ENCODE results near the gene TRIM2. TPM values are rescaled to one million over a fixed set of nuclear protein-coding genes. Genes with fewer than 3 reads are reported as not detected.

TRIM2 gene
- total RNA-seq, 6 donors from 2014 or later: 17.6 to 45.1 (median 30.2) TPM

- no peaks in the 10 kb centered on the region for H3K4me1 ChIP-seq
- H3K36me3 ChIP-seq: no peaks in the 10 kb centered on the region
- H3K27me3 ChIP-seq: no peaks in the 10 kb centered on the region
- ATAC-seq (ENCODE audit: low FRiP score in 2 of 2) (no peak), DNase-seq (no peak)
- H3K4me3 ChIP-seq: no peak overlapping the region
- H3K27ac ChIP-seq: no peak overlapping the region
- peaks cover 0 to 7% (median 0%) of the 10 kb centered on the region in 4 donors for H3K9me3 ChIP-seq
- TF ChIP-seq EP300 (IDR thresholded peaks at IDR 0.05) (no peak), POLR2A (IDR thresholded peaks at IDR 0.05) (no peak), POLR2AphosphoS5 (IDR thresholded peaks at IDR 0.05) (no peak)
- TF ChIP-seq, protein P1, sequence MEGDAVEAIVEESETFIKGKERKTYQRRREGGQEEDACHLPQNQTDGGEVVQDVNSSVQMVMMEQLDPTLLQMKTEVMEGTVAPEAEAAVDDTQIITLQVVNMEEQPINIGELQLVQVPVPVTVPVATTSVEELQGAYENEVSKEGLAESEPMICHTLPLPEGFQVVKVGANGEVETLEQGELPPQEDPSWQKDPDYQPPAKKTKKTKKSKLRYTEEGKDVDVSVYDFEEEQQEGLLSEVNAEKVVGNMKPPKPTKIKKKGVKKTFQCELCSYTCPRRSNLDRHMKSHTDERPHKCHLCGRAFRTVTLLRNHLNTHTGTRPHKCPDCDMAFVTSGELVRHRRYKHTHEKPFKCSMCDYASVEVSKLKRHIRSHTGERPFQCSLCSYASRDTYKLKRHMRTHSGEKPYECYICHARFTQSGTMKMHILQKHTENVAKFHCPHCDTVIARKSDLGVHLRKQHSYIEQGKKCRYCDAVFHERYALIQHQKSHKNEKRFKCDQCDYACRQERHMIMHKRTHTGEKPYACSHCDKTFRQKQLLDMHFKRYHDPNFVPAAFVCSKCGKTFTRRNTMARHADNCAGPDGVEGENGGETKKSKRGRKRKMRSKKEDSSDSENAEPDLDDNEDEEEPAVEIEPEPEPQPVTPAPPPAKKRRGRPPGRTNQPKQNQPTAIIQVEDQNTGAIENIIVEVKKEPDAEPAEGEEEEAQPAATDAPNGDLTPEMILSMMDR (IDR thresholded peaks at IDR 0.05): no peak
- WGBS, 2 donors: 45 to 49% methylated on average over 3 of the region's 3 CpGs
Measured at GRCh38 chr4:153260132-153260531, 55.9 kb downstream of the TRIM2 start.

- no peak for ATAC-seq (ENCODE audit: low FRiP score in 2 of 2)
- H3K36me3 ChIP-seq: no peaks in the 10 kb centered on the region
- H3K4me1 ChIP-seq: no peaks in the 10 kb centered on the region
- no peak overlapping the region for H3K27ac ChIP-seq
- TF ChIP-seq POLR2A (IDR thresholded peaks at IDR 0.05): no peak
- no peak for TF ChIP-seq POLR2AphosphoS5 (IDR thresholded peaks at IDR 0.05)
- TF ChIP-seq EP300 (IDR thresholded peaks at IDR 0.05): no peak
- TF ChIP-seq, protein P1 (IDR thresholded peaks at IDR 0.05): no peak
- peaks cover 0 to 7% (median 0%) of the 10 kb centered on the region in 4 donors for H3K9me3 ChIP-seq
- no peaks in the 10 kb centered on the region for H3K27me3 ChIP-seq
- no peak overlapping the region for H3K4me3 ChIP-seq
- 56 to 79% methylated on average over 3 of the region's 3 CpGs for WGBS, 2 donors
- no peak for DNase-seq
Measured at GRCh38 chr4:153260553-153261300, 56.5 kb downstream of the TRIM2 start.

DNA sequence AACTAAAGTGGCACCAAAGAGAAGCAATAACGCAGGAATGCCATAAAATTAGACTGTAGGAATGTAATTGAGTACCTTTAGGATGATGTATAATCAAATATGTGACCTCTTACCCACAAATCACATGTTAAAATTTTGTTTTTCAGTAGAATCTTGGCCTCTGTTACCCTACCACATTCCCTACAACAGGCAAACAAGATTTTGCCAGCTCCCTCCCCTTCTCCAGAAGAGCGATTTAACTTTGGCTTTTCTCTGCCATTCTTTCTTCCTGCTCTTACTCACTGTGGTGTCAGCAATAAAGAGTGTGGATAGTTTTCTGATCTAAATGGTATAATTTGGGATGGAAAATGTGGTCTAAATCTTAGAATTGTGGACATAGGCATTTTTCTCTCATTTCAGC is 57.2 kb downstream of the TRIM2 start:
- ATAC-seq (ENCODE audit: low FRiP score in 2 of 2): no peak
- TF ChIP-seq, protein P1 (IDR thresholded peaks at IDR 0.05): no peak
- TF ChIP-seq POLR2A (IDR thresholded peaks at IDR 0.05) (no peak), EP300 (IDR thresholded peaks at IDR 0.05) (no peak), POLR2AphosphoS5 (IDR thresholded peaks at IDR 0.05) (no peak)
- Histone ChIP-seq H3K9me3 (peaks cover 0 to 7% (median 0%) of the 10 kb centered on the region in 4 donors), H3K27me3 (no peaks in the 10 kb centered on the region), H3K4me1 (no peaks in the 10 kb centered on the region), H3K4me3 (no peak overlapping the region), H3K27ac (no peak overlapping the region), H3K36me3 (no peaks in the 10 kb centered on the region)
- no peak for DNase-seq
- 83 to 89% methylated on average over 2 of the region's 2 CpGs for WGBS, 2 donors

DNA sequence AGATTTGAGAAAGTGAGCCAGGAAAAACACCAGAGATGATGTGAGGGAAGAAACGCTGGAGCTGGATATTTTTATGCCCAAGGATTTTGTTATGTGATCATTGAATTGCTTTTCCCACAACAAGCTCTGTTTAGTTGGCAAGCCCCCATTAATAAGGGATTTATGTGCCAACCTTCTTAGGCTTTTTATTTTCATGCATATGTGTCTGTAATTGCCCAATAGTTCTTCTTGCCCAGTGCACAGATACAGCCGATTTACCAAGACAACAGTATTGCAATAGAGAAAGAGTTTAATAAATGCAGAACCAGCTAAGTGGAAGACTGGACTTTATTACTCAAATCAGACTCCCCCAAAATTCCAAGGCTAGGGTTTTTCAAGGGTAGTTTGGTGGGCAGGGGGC is 57.7 kb downstream of the TRIM2 start:
- ATAC-seq (ENCODE audit: low FRiP score in 2 of 2) (no peak), DNase-seq (no peak)
- TF ChIP-seq, protein P1 (IDR thresholded peaks at IDR 0.05): no peak
- no peak for TF ChIP-seq EP300 (IDR thresholded peaks at IDR 0.05)
- TF ChIP-seq POLR2A (IDR thresholded peaks at IDR 0.05): no peak
- 85 to 89% methylated on average over 2 of the region's 2 CpGs for WGBS, 2 donors
- Histone ChIP-seq H3K27me3 (no peaks in the 10 kb centered on the region), H3K4me1 (no peaks in the 10 kb centered on the region), H3K36me3 (no peaks in the 10 kb centered on the region), H3K9me3 (peaks cover 0 to 7% (median 0%) of the 10 kb centered on the region in 4 donors), H3K4me3 (no peak overlapping the region), H3K27ac (no peak overlapping the region)

Data from upper lobe of left lung (tissue), 6 donors.